Adrenal gland (tissue), 5 donors: ENCODE measurements around the gene SPART.

Experiments
- POLR2A ChIP-seq, 2 donors: fragments of 450-650 bp; IDR thresholded peaks; one replicate each; pipeline ENCODE4 v1.6.1; 2017; ENCODE audit warnings: antibody characterized with exemption in 2 of 2, mild to moderate bottlenecking in 2 of 2, moderate library complexity in 1 of 2
- TF ChIP-seq, protein P1 (sequence below), 6 experiments: fragments of 450-650 bp in 4 of 6; fragments of 200-600 bp in 2 of 6; sonication (generic) in 1 of 6; IDR thresholded peaks; 1 replicate in 5 of 6; 2 replicates in 1 of 6; pipeline versions ENCODE4 v1.5.1 to v1.8.0; 2016 to 2021; ENCODE audit warnings: antibody characterized with exemption in 6 of 6, mild to moderate bottlenecking in 2 of 6, moderate library complexity in 1 of 6
- donor health status: DM: no; HTN: no; CAD: no.

DNA sequence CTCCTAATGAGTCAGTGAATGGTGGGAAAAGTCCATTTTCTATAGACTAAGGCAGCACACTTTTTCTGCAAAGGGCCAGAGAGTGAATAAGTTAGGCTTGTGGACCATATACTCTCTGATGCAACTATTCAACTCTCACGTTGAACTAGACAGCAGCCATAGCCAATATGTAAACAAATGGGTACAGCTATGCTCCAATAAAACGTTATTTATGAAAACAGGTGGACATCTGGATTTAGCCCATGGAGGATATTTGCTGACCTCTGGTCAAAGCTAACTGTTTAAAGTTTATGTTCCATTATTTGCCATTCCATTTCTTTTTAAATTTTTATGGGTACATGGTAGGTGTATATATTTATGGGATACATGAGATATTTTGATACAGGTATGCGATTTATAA, 43.9 kb downstream of the SPART start:
- TF ChIP-seq, protein P1, sequence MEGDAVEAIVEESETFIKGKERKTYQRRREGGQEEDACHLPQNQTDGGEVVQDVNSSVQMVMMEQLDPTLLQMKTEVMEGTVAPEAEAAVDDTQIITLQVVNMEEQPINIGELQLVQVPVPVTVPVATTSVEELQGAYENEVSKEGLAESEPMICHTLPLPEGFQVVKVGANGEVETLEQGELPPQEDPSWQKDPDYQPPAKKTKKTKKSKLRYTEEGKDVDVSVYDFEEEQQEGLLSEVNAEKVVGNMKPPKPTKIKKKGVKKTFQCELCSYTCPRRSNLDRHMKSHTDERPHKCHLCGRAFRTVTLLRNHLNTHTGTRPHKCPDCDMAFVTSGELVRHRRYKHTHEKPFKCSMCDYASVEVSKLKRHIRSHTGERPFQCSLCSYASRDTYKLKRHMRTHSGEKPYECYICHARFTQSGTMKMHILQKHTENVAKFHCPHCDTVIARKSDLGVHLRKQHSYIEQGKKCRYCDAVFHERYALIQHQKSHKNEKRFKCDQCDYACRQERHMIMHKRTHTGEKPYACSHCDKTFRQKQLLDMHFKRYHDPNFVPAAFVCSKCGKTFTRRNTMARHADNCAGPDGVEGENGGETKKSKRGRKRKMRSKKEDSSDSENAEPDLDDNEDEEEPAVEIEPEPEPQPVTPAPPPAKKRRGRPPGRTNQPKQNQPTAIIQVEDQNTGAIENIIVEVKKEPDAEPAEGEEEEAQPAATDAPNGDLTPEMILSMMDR (IDR thresholded peaks at IDR 0.05): no peak
- no peak for TF ChIP-seq POLR2A (IDR thresholded peaks at IDR 0.05)
